Breast epithelium (tissue), 4 donors: ENCODE results near the gene RGS3. TPM values are rescaled to one million over a fixed set of nuclear protein-coding genes. Genes with fewer than 3 reads are reported as not detected.
"Not testable (repeated sequence)": the region's sequence is repeated elsewhere in the genome, so short reads cannot be mapped to it uniquely, and the experiment has no call there.

Experiments
- DNase-seq, 2 donors: peaks; one replicate each; pipeline ENCODE4 v3.0.0-alpha.2; 2019; ENCODE audit warnings: low spot score in 2 of 2
- H3K27ac ChIP-seq, 2 donors: fragments of 200-600 bp; sonication (generic) in 1 of 2; one replicate each; pipeline ENCODE4 v1.5.1; 2016 to 2019; ENCODE audit warnings: mild to moderate bottlenecking in 1 of 2
- H3K27me3 ChIP-seq, 2 donors: fragments of 200-600 bp; sonication (generic) in 1 of 2; one replicate each; pipeline versions ENCODE4 v1.5.1 to v1.6.0; 2017 to 2019; ENCODE audit warnings: control low read depth in 1 of 2, mild to moderate bottlenecking in 1 of 2
- H3K36me3 ChIP-seq: fragments of 200-600 bp; one replicate; pipeline ENCODE4 v1.5.1; 2019
- H3K4me1 ChIP-seq, 2 donors: fragments of 200-600 bp; sonication (generic); one replicate each; pipeline ENCODE4 v1.5.1; 2016 to 2019; ENCODE audit warnings: control low read depth in 1 of 2
- H3K4me3 ChIP-seq, 3 donors: fragments of 200-600 bp; sonication (generic); 1 replicate in 2 of 3; 2 replicates in 1 of 3; pipeline ENCODE4 v1.5.1; 2016 to 2019; ENCODE audit warnings: mild to moderate bottlenecking in 3 of 3, moderate library complexity in 2 of 3
- H3K9me3 ChIP-seq, 2 donors: fragments of 200-600 bp; sonication (generic) in 1 of 2; one replicate each; pipeline ENCODE4 v1.5.1; 2016 to 2019; ENCODE audit warnings: control low read depth in 1 of 2
- CTCF ChIP-seq, 3 donors: fragments of 450-650 bp; IDR thresholded peaks; one replicate each; pipeline ENCODE4 v1.5.1; 2016 to 2017; ENCODE audit warnings: antibody characterized with exemption in 3 of 3, mild to moderate bottlenecking in 3 of 3, moderate library complexity in 3 of 3
- POLR2A ChIP-seq: fragments of 450-650 bp; IDR thresholded peaks from one replicate; pipeline ENCODE4 v1.6.1; 2016; ENCODE audit warnings: antibody characterized with exemption, mild to moderate bottlenecking, moderate library complexity
- POLR2AphosphoS5 ChIP-seq, 3 donors: sonication (generic); formaldehyde crosslinking; IDR thresholded peaks; one replicate each; pipeline ENCODE4 v1.6.1; 2017; ENCODE audit warnings: antibody characterized with exemption in 3 of 3
- intact Hi-C: fragments of 100-400 bp; cut with DNase I; formaldehyde crosslinking; loops from one replicate; pipeline ENCODE4 v1.15.1; 2023; ENCODE audit warnings: low total_unique reads
- total RNA-seq, 3 donors: library from RNA; depleted of rRNA; stranded (reverse); fragments of >200 nt; gene quantifications; one replicate each; pipeline ENCODE4 v1.1.0, GENCODE V29; 2016

Gene RGS3
- total RNA-seq, 3 donors from 2014 or later = 31.7 to 49.0 (median 35.4) TPM

GRCh38 chr9:113543982-113544303 lies 80.4 kb downstream of the RGS3 start:
- no peaks in the 10 kb centered on the region for H3K9me3 ChIP-seq
- intact Hi-C loops = no loop called here

DNA sequence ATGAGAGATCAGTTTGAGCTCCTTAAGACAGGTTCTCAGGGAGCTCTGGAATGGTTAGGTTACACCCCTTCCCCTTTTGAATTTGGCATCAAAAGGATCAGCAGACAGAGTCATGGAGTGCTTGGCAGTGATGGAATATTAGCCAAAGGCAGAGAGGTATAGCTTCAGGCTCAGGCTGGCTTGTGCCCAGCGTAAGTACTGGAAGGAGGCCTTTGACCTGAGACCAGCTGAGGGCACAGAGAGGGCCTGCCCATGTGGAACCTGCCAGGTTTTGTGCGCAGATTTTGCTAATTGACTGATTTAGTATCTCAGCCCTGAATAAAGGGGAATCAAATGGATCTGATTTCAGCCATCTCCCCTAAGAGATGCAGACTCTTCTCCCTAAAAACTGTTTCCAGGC lies 81.5 kb downstream of the RGS3 start:
- Histone ChIP-seq H3K9me3 (no peaks in the 10 kb centered on the region), H3K36me3 (no peaks in the 10 kb centered on the region), H3K27ac (no peak overlapping the region), H3K27me3 (no peaks in the 10 kb centered on the region), H3K4me1 (peaks cover 0 to 10% of the 10 kb centered on the region in 2 donors), H3K4me3 (no peak overlapping the region)
- intact Hi-C loops = no loop called here
- no peak for DNase-seq
- TF ChIP-seq POLR2AphosphoS5 (IDR thresholded peaks at IDR 0.05) (no peak), POLR2A (no peak), CTCF (IDR thresholded peaks at IDR 0.05) (no peak)

More at GRCh38 chr9:113543982-113544303, 80.4 kb downstream of the RGS3 start:
- no peaks in the 10 kb centered on the region for H3K27me3 ChIP-seq
- H3K27ac ChIP-seq = no peak overlapping the region
- no peaks in the 10 kb centered on the region for H3K36me3 ChIP-seq
- no peak for DNase-seq
- H3K4me3 ChIP-seq = no peak overlapping the region
- peaks cover 0 to 10% of the 10 kb centered on the region in 2 donors for H3K4me1 ChIP-seq
- no peak for TF ChIP-seq POLR2A
- TF ChIP-seq POLR2AphosphoS5 (IDR thresholded peaks at IDR 0.05) = no peak
- TF ChIP-seq CTCF (IDR thresholded peaks at IDR 0.05) = no peak

GRCh38 chr9:113546566-113546965 lies 83.0 kb downstream of the RGS3 start:
- intact Hi-C loops = no loop called here
- Histone ChIP-seq H3K27ac (no peak overlapping the region), H3K27me3 (no peaks in the 10 kb centered on the region)

DNA sequence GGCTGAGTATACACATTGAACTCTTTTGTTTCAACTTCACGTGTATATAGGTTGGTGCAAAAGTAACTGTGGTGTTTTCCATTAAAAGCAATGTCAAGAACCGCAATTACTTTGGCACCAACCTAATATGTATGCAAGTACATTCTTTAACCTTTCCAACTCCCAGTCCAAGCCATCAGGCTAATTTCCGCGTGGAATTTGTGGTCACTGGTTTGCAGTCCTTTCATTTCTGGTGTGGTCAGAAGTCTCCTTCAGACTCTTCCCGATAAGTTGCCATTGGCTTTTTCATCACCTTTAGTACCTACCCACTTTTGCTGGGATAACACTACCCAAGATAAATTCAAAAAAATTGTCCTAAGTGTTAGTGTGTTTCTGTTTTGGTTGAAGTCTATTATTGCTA lies 84.0 kb downstream of the RGS3 start:
- peak overlapping the region in 1 of 2 donors; percentile 79 for H3K27ac ChIP-seq
- no peaks in the 10 kb centered on the region for H3K27me3 ChIP-seq
- H3K4me3 ChIP-seq = no peak overlapping the region
- H3K36me3 ChIP-seq = no peaks in the 10 kb centered on the region
- DNase-seq = no peak
- intact Hi-C loops = no loop called here
- no peaks in the 10 kb centered on the region for H3K9me3 ChIP-seq
- H3K4me1 ChIP-seq = peaks cover 0 to 10% of the 10 kb centered on the region in 2 donors
- TF ChIP-seq POLR2AphosphoS5 (IDR thresholded peaks at IDR 0.05) (no peak), POLR2A (no peak), CTCF (IDR thresholded peaks at IDR 0.05) (no peak)

More at GRCh38 chr9:113546566-113546965, 83.0 kb downstream of the RGS3 start:
- no peak for TF ChIP-seq CTCF (IDR thresholded peaks at IDR 0.05)
- no peak for TF ChIP-seq POLR2AphosphoS5 (IDR thresholded peaks at IDR 0.05)
- H3K4me3 ChIP-seq = no peak overlapping the region
- H3K4me1 ChIP-seq = peaks cover 0 to 10% of the 10 kb centered on the region in 2 donors
- H3K36me3 ChIP-seq = no peaks in the 10 kb centered on the region
- no peak for DNase-seq
- H3K9me3 ChIP-seq = no peaks in the 10 kb centered on the region

DNA sequence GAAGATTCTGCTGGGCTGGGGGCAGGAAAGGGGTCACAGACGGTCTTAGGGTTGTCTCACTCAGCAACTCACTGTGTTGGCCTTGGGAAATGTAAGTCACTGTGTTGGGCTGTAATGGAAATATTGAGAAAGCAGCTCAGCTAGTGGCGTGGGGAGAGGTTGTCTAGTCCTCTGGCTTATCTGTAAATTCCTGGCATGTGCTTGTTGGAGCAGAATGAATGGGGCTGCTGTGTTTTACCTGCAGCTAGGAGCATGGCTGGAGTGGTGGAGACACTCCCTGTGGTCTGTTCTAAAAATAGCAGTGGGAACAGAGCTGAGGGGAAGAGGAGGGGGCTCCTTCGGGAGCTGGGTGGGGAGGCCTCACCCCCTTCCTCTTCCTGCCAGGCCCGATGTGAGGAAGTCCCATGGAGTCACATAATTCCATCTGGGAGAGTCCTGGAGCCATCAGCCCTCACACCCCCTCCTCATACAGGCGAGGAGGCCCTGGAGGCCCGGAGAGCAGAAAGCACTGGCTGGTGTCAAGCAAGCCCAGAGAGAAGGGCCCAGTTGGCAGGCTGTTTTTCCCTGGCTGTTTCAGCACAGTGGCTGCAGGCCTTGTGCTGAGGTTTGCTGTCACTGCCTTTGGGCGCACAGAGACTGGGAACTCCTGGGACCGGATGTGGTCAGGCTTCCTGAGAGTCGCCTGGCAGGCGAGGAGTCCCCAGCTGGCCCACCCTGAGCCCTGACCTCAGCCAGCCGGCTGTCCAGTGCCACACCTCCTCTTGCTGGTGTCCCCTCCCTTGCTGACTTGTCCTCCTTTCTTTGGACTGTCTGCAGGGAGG lies 84.9 kb downstream of the RGS3 start:
- H3K36me3 ChIP-seq = no peaks in the 10 kb centered on the region
- intact Hi-C loops = no loop called here
- no peaks in the 10 kb centered on the region for H3K27me3 ChIP-seq
- TF ChIP-seq CTCF (IDR thresholded peaks at IDR 0.05) (no peak), POLR2A (no peak), POLR2AphosphoS5 (IDR thresholded peaks at IDR 0.05) (no peak)
- H3K27ac ChIP-seq = peak overlapping the region; percentile 79 to 83
- DNase-seq = peak in 1 of 2 donors; percentile 50
- peaks cover 0 to 10% of the 10 kb centered on the region in 2 donors for H3K4me1 ChIP-seq
- H3K4me3 ChIP-seq = no peak overlapping the region
- no peaks in the 10 kb centered on the region for H3K9me3 ChIP-seq

- peaks cover 0 to 10% of the 10 kb centered on the region in 2 donors for H3K4me1 ChIP-seq
- H3K27ac ChIP-seq, DNase-seq, H3K9me3 ChIP-seq, intact Hi-C loops, H3K27me3 ChIP-seq, H3K4me3 ChIP-seq, H3K36me3 ChIP-seq: not testable (repeated sequence)
These were observed 86.4 kb downstream of the RGS3 start for GRCh38 chr9:113549892-113550291.
